G401.6 (cell line): ENCODE results near the gene TRIOBP.

Source experiments
- FAIRE-seq: peaks from 2 replicates; lab custom pipeline; 2012; peaks lifted over from hg19 to GRCh38; lab: Jason Lieb, UNC

The TRIOBP gene

GRCh38 chr22:37664249-37665101 is 32.4 kb upstream of the TRIOBP start:
- FAIRE-seq, result no peak

- FAIRE-seq, result no peak
These were observed 31.4 kb upstream of the TRIOBP start for GRCh38 chr22:37665487-37665886.

DNA sequence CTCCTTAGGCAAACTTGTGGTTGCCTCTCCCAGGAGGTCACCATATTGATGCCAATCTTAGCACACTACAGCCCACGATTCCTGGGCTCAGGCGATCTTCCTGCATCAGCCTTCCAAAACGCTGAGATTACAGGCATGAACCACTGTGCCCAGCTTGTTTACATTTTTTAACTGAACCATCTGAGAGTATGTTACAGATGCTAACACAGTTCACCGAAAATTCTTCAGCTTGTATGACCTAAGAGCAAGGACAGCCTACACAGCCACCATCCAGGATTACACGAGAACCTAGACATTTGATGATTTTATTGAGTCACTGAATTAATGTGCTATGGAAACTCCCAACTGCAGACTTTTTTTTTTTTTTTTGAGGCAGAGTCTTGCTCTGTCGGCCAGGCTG is 27.3 kb upstream of the TRIOBP start:
- no peak for FAIRE-seq

DNA sequence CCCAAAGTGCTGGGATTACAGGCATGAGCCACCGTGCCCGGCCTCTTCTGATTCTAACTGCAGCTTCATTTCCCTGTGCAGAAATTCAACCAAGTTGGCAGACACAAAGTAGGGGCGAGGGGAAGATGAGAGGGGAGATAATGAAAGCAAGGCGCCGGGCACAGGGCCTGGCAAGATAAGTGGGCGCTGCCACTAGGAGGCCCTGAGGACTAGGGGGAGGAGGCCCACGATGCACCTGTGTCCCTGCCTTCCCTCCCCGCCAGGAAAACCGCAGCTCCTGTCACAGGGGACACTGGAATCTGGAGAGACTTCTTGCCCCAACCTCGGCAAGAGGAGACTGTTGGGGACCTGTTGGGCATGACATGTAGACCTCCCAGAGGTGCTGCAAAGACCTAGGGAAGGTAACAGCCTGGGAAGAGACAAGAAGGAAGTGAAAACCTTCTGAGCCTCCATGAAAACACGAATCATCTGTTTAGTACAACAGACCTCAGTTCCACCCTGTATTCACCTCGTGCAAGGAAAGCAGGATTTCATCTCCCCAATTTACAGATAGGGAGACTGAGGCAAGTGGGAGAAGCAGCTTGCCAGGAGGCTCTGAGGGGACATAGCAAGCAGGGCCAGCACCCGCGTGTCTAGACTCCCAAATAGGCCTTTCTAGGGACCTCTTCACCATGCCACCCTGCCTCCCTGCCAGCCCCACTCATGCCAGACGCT is 24.5 kb upstream of the TRIOBP start:
- no peak for FAIRE-seq

GRCh38 chr22:37672920-37673455 is 23.9 kb upstream of the TRIOBP start:
- FAIRE-seq, result no peak

- no peak for FAIRE-seq
These were observed 22.6 kb upstream of the TRIOBP start for GRCh38 chr22:37674248-37674647.

- peak; percentile 94 for FAIRE-seq
These were observed 21.6 kb upstream of the TRIOBP start, which contains the start of gene LGALS1 for GRCh38 chr22:37674951-37675929. Gene LGALS1, plus strand, starts transcription at chr22:37675636. Its CDS starts 67 bp downstream, at chr22:37675703.

- no peak for FAIRE-seq
These were observed 20.7 kb upstream of the TRIOBP start for GRCh38 chr22:37675930-37676735.

- no peak for FAIRE-seq
These were observed 19.9 kb upstream of the TRIOBP start for GRCh38 chr22:37676736-37677492.

DNA sequence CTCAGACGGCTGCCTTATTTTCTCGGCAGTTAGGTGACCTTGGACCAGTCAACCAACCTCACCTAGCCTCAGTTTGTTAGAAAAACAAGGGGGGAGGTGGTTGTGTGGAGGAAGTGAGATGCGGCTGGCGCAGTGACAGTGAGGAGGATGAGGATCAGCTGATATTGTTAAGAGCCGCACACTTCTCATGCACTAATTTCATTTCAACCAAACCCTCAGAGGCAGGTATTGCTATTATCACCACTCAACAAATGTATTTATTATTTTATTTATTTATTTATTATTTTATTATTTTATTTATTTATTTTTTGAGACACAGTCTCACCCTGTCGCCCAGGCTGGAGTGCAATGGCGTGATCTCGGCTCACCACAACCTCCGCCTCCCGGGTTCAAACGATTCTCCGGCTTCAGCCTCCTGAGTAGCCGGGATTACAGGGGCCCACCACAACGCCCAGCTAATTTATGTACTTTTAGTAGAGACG is 19.3 kb upstream of the TRIOBP start:
- no peak for FAIRE-seq

- no peak for FAIRE-seq
These were observed 18.5 kb upstream of the TRIOBP start for GRCh38 chr22:37678372-37678771.

- no peak for FAIRE-seq
These were observed 17.2 kb upstream of the TRIOBP start for GRCh38 chr22:37679670-37680069.

- FAIRE-seq, result no peak
These were observed 16.5 kb upstream of the TRIOBP start for GRCh38 chr22:37680191-37680851.

- FAIRE-seq, result no peak
These were observed 15.8 kb upstream of the TRIOBP start for GRCh38 chr22:37681001-37681424.

DNA sequence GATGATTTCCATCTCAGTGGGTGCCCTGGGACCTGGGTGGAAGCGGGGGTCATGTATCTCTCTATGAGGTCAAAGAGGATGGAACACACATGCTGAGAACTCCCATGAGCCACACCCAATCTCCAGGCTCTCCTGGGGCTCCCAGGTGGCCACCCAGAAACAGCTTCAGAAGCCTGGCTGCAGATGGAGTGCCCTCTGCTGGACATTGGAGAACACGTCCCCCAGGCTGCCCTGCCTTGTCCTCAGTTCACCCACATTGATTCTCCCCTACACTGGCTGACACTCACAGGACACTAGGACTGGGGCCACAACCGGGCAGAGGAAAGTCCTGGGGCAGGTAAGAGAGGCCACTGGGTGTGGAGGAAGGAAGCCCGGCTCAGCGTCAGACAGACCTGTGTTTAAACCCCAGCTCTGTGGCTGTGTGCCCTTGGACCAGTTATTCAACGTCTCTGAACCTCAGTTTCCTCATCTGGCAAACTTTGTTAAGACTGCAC is 15.2 kb upstream of the TRIOBP start:
- FAIRE-seq, result no peak

- no peak for FAIRE-seq
These were observed 11.8 kb upstream of the TRIOBP start for GRCh38 chr22:37684803-37685615.

- peak; percentile 28 for FAIRE-seq
These were observed 10.6 kb upstream of the TRIOBP start, which contains the start of gene NOL12 for GRCh38 chr22:37686002-37686982. Gene NOL12, plus strand, starts transcription at chr22:37686343. Its CDS starts 50 bp downstream, at chr22:37686393.
